Endothelial cell of umbilical vein (primary cell): ENCODE results near the gene MBD2. TPM values are rescaled to one million over a fixed set of nuclear protein-coding genes. Genes with fewer than 3 reads are reported as not detected.

Source experiments
- BruUV-seq: library from RNA; stranded (reverse); fragments of 400-500 nt; replicated peaks from 2 replicates; lab custom pipeline; 2021; lab: Mats Ljungman, UMichigan
- CTCF ChIA-PET: fragments of 300-600, 350-600 bp; sonication (Branson Sonifier 250); formaldehyde crosslinking; loops from one replicate; lab custom pipeline; 2021; ENCODE audit warnings: antibody characterized with exemption, inconsistent platforms; lab: Charles Lee
- POLR2A ChIA-PET: fragments of 300-600, 350-600 bp; sonication (Branson Sonifier 250); formaldehyde crosslinking; loops from one replicate; lab custom pipeline; 2021; ENCODE audit warnings: antibody characterized with exemption, inconsistent platforms; lab: Charles Lee
- DNase-seq: peaks from one replicate; pipeline ENCODE4 v3.0.0-alpha.2; 2011; ENCODE audit warnings: low read depth, low spot score
- FAIRE-seq: peaks from 2 replicates; lab custom pipeline; 2011; peaks lifted over from hg19 to GRCh38; lab: Jason Lieb, UNC
- H2AFZ ChIP-seq: 2 replicates; pipeline ENCODE4 v1.6.0; 2012; ENCODE audit warnings: low read depth, low read length, control low read depth, inconsistent platforms
- H3K27ac ChIP-seq: 2 replicates; pipeline ENCODE4 v1.5.1; 2011; ENCODE audit warnings: low read depth, mild to moderate bottlenecking, control low read depth, low read length, moderate library complexity; ENCODE audit not compliant: insufficient read depth
- H3K27me3 ChIP-seq, 2 experiments: 2 replicates each; pipeline versions ENCODE4 v1.6.0 to v1.6.1; 2011; ENCODE audit warnings: low read length in 2 of 2, mixed read lengths in 1 of 2; ENCODE audit not compliant: control insufficient read depth in 2 of 2, insufficient read depth in 2 of 2
- H3K36me3 ChIP-seq, 2 experiments: 2 replicates in 1 of 2; 3 replicates in 1 of 2; pipeline ENCODE4 v1.5.1; 2011; ENCODE audit warnings: low read length in 2 of 2, mild to moderate bottlenecking in 1 of 2, moderate library complexity in 1 of 2; ENCODE audit not compliant: control insufficient read depth in 2 of 2, insufficient read depth in 2 of 2; ENCODE audit errors: extremely low read depth in 1 of 2
- H3K4me1 ChIP-seq: 3 replicates; pipeline ENCODE4 v1.5.1; 2011; ENCODE audit warnings: mild to moderate bottlenecking, low read length; ENCODE audit not compliant: control insufficient read depth, insufficient read depth; ENCODE audit errors: extremely low read depth
- H3K4me2 ChIP-seq: 2 replicates; pipeline ENCODE4 v1.6.1; 2011; ENCODE audit warnings: low read length, control low read depth, mixed read lengths; ENCODE audit not compliant: insufficient read depth
- H3K4me3 ChIP-seq, 3 experiments: fragments of 200-600 bp in 1 of 3; sonication (generic), shearing (Covaris generic) in 1 of 3; replicated peaks in 1 of 3; 2 replicates each; pipeline ENCODE4 v1.5.1; 2011 to 2016; ENCODE audit warnings: control low read depth in 3 of 3, low read length in 3 of 3, mild to moderate bottlenecking in 2 of 3, inconsistent platforms in 1 of 3, low read depth in 1 of 3, moderate library complexity in 1 of 3; ENCODE audit not compliant: insufficient read depth in 1 of 3
- H3K79me2 ChIP-seq: 2 replicates; pipeline ENCODE4 v1.6.0; 2012; ENCODE audit warnings: low read length, inconsistent platforms; ENCODE audit not compliant: control insufficient read depth, insufficient read depth
- H3K9ac ChIP-seq: replicated peaks from 2 replicates; pipeline ENCODE3; 2011; ENCODE audit warnings: low read length, control low read depth; ENCODE audit not compliant: insufficient read depth; ENCODE audit errors: extremely low read depth
- H3K9me1 ChIP-seq: replicated peaks from 3 replicates; pipeline ENCODE4 v1.6.0; 2011; ENCODE audit warnings: mild to moderate bottlenecking, low read length; ENCODE audit not compliant: control insufficient read depth, insufficient read depth; ENCODE audit errors: extremely low read depth
- H3K9me3 ChIP-seq: replicated peaks from 2 replicates; pipeline ENCODE4 v1.5.1; 2012; ENCODE audit warnings: low read length, inconsistent platforms; ENCODE audit not compliant: control insufficient read depth, insufficient read depth
- H4K20me1 ChIP-seq: replicated peaks from 2 replicates; pipeline ENCODE3; 2011; ENCODE audit warnings: mild to moderate bottlenecking, low read length; ENCODE audit not compliant: control insufficient read depth, insufficient read depth; ENCODE audit errors: extremely low read depth
- CTCF ChIP-seq, 2 donors: IDR thresholded peaks; 1 replicate in 1 of 2; 2 replicates in 1 of 2; pipeline ENCODE4 v1.5.1; 2011; ENCODE audit warnings: low read length in 2 of 2, mild to moderate bottlenecking in 2 of 2, moderate library complexity in 2 of 2, control low read depth in 1 of 2, inconsistent platforms in 1 of 2, low read depth in 1 of 2; ENCODE audit not compliant: insufficient read depth in 1 of 2; ENCODE audit errors: extremely low read depth in 1 of 2
- EZH2 ChIP-seq: IDR thresholded peaks from 2 replicates; pipeline ENCODE4 v1.6.1; 2012; ENCODE audit warnings: borderline replicate concordance, low read depth, mild to moderate bottlenecking, moderate library complexity, low read length, inconsistent platforms; ENCODE audit not compliant: severe bottlenecking
- FOS ChIP-seq: IDR thresholded peaks from 2 replicates; pipeline ENCODE4 v1.6.1; 2011; ENCODE audit warnings: mild to moderate bottlenecking, low read length, moderate library complexity, borderline replicate concordance; ENCODE audit not compliant: insufficient read depth
- GATA2 ChIP-seq: IDR thresholded peaks from 2 replicates; pipeline ENCODE4 v1.7.0; 2011; ENCODE audit warnings: low read depth, mild to moderate bottlenecking, moderate library complexity, mixed read lengths, low read length; ENCODE audit not compliant: insufficient read length, insufficient read depth
- JUN ChIP-seq: IDR thresholded peaks from 2 replicates; pipeline ENCODE4 v1.6.1; 2011; ENCODE audit warnings: borderline replicate concordance, low read depth; ENCODE audit not compliant: insufficient read length, insufficient read depth
- MAX ChIP-seq: IDR thresholded peaks from 2 replicates; pipeline ENCODE4 v1.6.1; 2011; ENCODE audit not compliant: insufficient read depth, insufficient read length
- MYC ChIP-seq: IDR thresholded peaks from one replicate; pipeline ENCODE4 v1.6.1; 2011; ENCODE audit warnings: mild to moderate bottlenecking, low read depth, low read length
- POLR2A ChIP-seq: IDR thresholded peaks from 2 replicates; pipeline ENCODE4 v1.6.1; 2012; ENCODE audit warnings: low read depth, mild to moderate bottlenecking, control low read depth, low read length
- POLR2AphosphoS5 ChIP-seq: IDR thresholded peaks from 2 replicates; pipeline ENCODE4 v1.6.1; 2012; ENCODE audit warnings: low read depth, mild to moderate bottlenecking, control low read depth, low read length, moderate library complexity; ENCODE audit not compliant: insufficient read depth
- dilution Hi-C: fragments of 300-500 bp; cut with MboI; formaldehyde crosslinking; loops from one replicate; pipeline ENCODE4 v1.15.0; 2019; ENCODE audit warnings: low sequenced_read_pairs; ENCODE audit not compliant: extremely low pct_ligation_motif_present
- intact Hi-C: fragments of 100-400 bp; cut with micrococcal nuclease; formaldehyde crosslinking; loops from one replicate; pipeline ENCODE4 v1.10.0; 2022
- polyA plus RNA-seq, 4 experiments: library from polyadenylated mRNA; depleted of rRNA in 3 of 4; stranded (reverse) in 3 of 4; unstranded in 1 of 4; fragments of >200 nt; gene quantifications; 2 replicates each; pipeline versions ENCODE4 v1.2.1 to v1.2.3, GENCODE V29; 2011 to 2012; ENCODE audit warnings: missing spikeins in 1 of 4
- total RNA-seq: library from RNA; stranded (reverse); gene quantifications from 2 replicates; pipeline ENCODE4 v1.2.3, GENCODE V29; 2021

Gene MBD2
- total and polyA plus RNA-seq, 2 donors (not counting 3 experiments of a cell fraction or from before 2014, with no cell fraction given), result 86.8 to 110 TPM

GRCh38 chr18:54228364-54228763 lies 3.9 kb upstream of the MBD2 start:
- Histone ChIP-seq H3K4me3 (no peak overlapping the region), H3K36me3 (no peaks in the 10 kb centered on the region), H3K4me1 (peaks cover 17% of the 10 kb centered on the region), H3K9me1 (no peaks in the 10 kb centered on the region), H3K27ac (no peak overlapping the region), H2AFZ (no peak overlapping the region), H3K4me2 (no peak overlapping the region), H3K27me3 (no peaks in the 10 kb centered on the region), H4K20me1 (no peaks in the 10 kb centered on the region), H3K9ac (no peak overlapping the region), H3K9me3 (no peaks in the 10 kb centered on the region), H3K79me2 (peaks cover 9% of the 10 kb centered on the region)
- ChIA-PET POLR2A (no interaction called here), CTCF (interaction anchor here (1.6 kb wide), 1 partner anchor 42 kb away, joined by 6 read pairs; no protein-coding TSS in a partner anchor)
- TF ChIP-seq EZH2, result no peak
- TF ChIP-seq POLR2A, result no peak
- no peak for TF ChIP-seq MAX
- no peak for TF ChIP-seq POLR2AphosphoS5
- TF ChIP-seq JUN, result no peak
- no peak for TF ChIP-seq FOS
- TF ChIP-seq MYC, result no peak
- TF ChIP-seq GATA2, result no peak
- TF ChIP-seq CTCF (IDR thresholded peaks at IDR 0.05; ENCODE audit: extremely low read depth in 1 of 2, insufficient read depth in 1 of 2, low read depth in 1 of 2, low read length in 2 of 2), result no peak
- intact Hi-C loops, result no loop called here
- DNase-seq, result no peak
- no TSS peak for BruUV-seq
- dilution Hi-C loops, result no loop called here
- no peak for FAIRE-seq
